ENCODE results near the gene TFAP2A. TPM values are rescaled to one million over a fixed set of nuclear protein-coding genes. Genes with fewer than 3 reads are reported as not detected.
A peak's percentile ranks its signal among the peaks of the same experiment; 100 is the strongest.

Gene TFAP2A
- total and polyA plus RNA-seq, 10 of the 15 experiments (the other 5 are each of a cell fraction or from before 2014, with no cell fraction given) = 0.05 to 0.46 (median 0.17) TPM; not detected in 4

DNA sequence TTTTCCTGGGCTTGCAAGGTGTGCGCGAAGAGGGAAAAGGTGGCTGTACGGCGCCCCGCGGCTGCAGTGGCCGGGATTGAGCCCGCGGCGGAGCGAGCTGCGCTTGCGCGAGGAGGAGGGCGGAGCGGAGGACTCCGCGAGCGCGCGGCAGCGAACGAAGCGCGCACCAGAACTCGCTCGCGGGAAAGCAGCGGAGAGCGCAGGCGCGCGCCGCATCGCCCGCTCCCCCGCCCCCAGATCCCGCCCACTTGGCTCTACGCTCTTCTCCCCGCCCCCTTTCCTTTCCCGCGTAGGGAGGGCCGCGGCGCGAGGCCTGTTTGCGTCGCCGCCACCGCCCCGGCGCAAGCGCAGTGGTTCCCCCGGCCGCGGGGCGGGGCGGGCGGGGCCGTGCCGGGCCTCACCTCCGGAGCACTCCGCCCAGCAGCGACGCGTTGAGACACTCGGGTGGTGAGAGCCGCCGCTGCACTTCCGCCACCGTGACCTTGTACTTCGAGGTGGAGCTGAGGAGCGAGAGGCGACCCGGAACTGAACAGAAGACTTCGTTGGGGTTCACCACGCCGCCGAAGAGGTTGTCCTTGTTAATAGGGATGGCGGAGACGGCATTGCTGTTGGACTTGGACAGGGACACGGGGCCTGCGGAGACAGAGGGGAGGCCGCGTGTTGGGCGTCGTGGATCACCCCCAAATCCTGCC, 10.6 kb downstream of the TFAP2A start (continued):
- TF ChIP-seq, protein P1, sequence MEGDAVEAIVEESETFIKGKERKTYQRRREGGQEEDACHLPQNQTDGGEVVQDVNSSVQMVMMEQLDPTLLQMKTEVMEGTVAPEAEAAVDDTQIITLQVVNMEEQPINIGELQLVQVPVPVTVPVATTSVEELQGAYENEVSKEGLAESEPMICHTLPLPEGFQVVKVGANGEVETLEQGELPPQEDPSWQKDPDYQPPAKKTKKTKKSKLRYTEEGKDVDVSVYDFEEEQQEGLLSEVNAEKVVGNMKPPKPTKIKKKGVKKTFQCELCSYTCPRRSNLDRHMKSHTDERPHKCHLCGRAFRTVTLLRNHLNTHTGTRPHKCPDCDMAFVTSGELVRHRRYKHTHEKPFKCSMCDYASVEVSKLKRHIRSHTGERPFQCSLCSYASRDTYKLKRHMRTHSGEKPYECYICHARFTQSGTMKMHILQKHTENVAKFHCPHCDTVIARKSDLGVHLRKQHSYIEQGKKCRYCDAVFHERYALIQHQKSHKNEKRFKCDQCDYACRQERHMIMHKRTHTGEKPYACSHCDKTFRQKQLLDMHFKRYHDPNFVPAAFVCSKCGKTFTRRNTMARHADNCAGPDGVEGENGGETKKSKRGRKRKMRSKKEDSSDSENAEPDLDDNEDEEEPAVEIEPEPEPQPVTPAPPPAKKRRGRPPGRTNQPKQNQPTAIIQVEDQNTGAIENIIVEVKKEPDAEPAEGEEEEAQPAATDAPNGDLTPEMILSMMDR (IDR thresholded peaks at IDR 0.05 in 2 of 3, conservative IDR thresholded peaks at IDR 0.05 in 1 of 3; ENCODE audit: control insufficient read depth in 2 of 3, extremely low read depth in 1 of 3, insufficient read depth in 1 of 3, low read depth in 3 of 3, low read length in 3 of 3) = peak in 2 of 3 experiments; percentile 45 to 64; a peak in 4 of 6 replicates
- TF ChIP-seq STAT3 (IDR thresholded peaks at IDR 0.05; ENCODE audit: low read depth, low read length) (no peak), LARP7 (IDR thresholded peaks at IDR 0.05) (peak; percentile 32; the same call in 1 of the 2 replicates), IRF4 (IDR thresholded peaks at IDR 0.05; ENCODE audit: low read depth, low read length) (no peak), NR2C1 (IDR thresholded peaks at IDR 0.05) (peak; percentile 95), PAX8 (IDR thresholded peaks at IDR 0.05) (no peak), NFIC (IDR thresholded peaks at IDR 0.05; ENCODE audit: low read depth, low read length) (no peak), TAF1 (IDR thresholded peaks at IDR 0.05; ENCODE audit: borderline replicate concordance, low read depth, low read length) (0 out of 2 replicates have a peak, but pooled peaks have one; percentile 22), POLR2A (IDR thresholded peaks at IDR 0.05; ENCODE audit: low read depth, low read length) (peak; percentile 68), TBL1XR1 (IDR thresholded peaks at IDR 0.05; ENCODE audit: low read depth, low read length) (0 out of 2 replicates have a peak, but pooled peaks have one; percentile 42), NR2F1 (conservative IDR thresholded peaks at IDR 0.05) (peak; percentile 51; the same call in 1 of the 2 replicates), MXI1 (IDR thresholded peaks at IDR 0.05; ENCODE audit: low read depth, low read length) (peak; percentile 25), JUNB (IDR thresholded peaks at IDR 0.05) (no peak), ETV6 (conservative IDR thresholded peaks at IDR 0.05 in 1 of 2, IDR thresholded peaks at IDR 0.05 in 1 of 2; ENCODE audit: borderline replicate concordance in 1 of 2, low read depth in 1 of 2) (no peak), EGR1 (IDR thresholded peaks at IDR 0.05; ENCODE audit: borderline replicate concordance in 1 of 2, low read depth in 2 of 2, low read length in 2 of 2) (peak in 1 of 2 experiments; percentile 57; a peak in 1 of 3 replicates), NR2C2 (IDR thresholded peaks at IDR 0.05; ENCODE audit: borderline replicate concordance, control insufficient read depth, insufficient read length, low read depth) (peak; percentile 78)
- TF ChIP-seq, protein P2, sequence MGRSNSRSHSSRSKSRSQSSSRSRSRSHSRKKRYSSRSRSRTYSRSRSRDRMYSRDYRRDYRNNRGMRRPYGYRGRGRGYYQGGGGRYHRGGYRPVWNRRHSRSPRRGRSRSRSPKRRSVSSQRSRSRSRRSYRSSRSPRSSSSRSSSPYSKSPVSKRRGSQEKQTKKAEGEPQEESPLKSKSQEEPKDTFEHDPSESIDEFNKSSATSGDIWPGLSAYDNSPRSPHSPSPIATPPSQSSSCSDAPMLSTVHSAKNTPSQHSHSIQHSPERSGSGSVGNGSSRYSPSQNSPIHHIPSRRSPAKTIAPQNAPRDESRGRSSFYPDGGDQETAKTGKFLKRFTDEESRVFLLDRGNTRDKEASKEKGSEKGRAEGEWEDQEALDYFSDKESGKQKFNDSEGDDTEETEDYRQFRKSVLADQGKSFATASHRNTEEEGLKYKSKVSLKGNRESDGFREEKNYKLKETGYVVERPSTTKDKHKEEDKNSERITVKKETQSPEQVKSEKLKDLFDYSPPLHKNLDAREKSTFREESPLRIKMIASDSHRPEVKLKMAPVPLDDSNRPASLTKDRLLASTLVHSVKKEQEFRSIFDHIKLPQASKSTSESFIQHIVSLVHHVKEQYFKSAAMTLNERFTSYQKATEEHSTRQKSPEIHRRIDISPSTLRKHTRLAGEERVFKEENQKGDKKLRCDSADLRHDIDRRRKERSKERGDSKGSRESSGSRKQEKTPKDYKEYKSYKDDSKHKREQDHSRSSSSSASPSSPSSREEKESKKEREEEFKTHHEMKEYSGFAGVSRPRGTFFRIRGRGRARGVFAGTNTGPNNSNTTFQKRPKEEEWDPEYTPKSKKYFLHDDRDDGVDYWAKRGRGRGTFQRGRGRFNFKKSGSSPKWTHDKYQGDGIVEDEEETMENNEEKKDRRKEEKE (IDR thresholded peaks at IDR 0.05) = no peak
- TF ChIP-seq, protein P3, sequence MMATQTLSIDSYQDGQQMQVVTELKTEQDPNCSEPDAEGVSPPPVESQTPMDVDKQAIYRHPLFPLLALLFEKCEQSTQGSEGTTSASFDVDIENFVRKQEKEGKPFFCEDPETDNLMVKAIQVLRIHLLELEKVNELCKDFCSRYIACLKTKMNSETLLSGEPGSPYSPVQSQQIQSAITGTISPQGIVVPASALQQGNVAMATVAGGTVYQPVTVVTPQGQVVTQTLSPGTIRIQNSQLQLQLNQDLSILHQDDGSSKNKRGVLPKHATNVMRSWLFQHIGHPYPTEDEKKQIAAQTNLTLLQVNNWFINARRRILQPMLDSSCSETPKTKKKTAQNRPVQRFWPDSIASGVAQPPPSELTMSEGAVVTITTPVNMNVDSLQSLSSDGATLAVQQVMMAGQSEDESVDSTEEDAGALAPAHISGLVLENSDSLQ (IDR thresholded peaks at IDR 0.05) = peak; percentile 29; the same call in 1 of the 2 replicates
- TF ChIP-seq, protein P4, sequence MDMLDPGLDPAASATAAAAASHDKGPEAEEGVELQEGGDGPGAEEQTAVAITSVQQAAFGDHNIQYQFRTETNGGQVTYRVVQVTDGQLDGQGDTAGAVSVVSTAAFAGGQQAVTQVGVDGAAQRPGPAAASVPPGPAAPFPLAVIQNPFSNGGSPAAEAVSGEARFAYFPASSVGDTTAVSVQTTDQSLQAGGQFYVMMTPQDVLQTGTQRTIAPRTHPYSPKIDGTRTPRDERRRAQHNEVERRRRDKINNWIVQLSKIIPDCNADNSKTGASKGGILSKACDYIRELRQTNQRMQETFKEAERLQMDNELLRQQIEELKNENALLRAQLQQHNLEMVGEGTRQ (IDR thresholded peaks at IDR 0.05; ENCODE audit: borderline replicate concordance, low read depth, low read length) = no peak
- TF ChIP-seq, protein P5, sequence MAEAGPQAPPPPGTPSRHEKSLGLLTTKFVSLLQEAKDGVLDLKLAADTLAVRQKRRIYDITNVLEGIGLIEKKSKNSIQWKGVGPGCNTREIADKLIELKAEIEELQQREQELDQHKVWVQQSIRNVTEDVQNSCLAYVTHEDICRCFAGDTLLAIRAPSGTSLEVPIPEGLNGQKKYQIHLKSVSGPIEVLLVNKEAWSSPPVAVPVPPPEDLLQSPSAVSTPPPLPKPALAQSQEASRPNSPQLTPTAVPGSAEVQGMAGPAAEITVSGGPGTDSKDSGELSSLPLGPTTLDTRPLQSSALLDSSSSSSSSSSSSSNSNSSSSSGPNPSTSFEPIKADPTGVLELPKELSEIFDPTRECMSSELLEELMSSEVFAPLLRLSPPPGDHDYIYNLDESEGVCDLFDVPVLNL (IDR thresholded peaks at IDR 0.05; ENCODE audit: low read depth, low read length) = peak; percentile 59; the same call in 1 of the 2 replicates
